GM21390 (cell line): ENCODE data around the gene TTN.

Source experiments
- ATAC-seq: cut with Tn5 transposase; IDR thresholded peaks from one replicate; pipeline ENCODE4 v1.9.1; 2021; ENCODE audit not compliant: unreplicated experiment

Gene TTN

GRCh38 chr2:178807227-178808008 is at the start of gene TTN:
Gene TTN, minus strand, starts transcription at chr2:178807423. Its CDS starts 2,781 bp downstream, at chr2:178804642.
- no peak for ATAC-seq

GRCh38 chr2:178855151-178855550 is 47.9 kb upstream of the TTN start:
- ATAC-seq, result no peak

- ATAC-seq, result no peak
Observed at GRCh38 chr2:178848335-178848734, 41.1 kb upstream of the TTN start.

DNA sequence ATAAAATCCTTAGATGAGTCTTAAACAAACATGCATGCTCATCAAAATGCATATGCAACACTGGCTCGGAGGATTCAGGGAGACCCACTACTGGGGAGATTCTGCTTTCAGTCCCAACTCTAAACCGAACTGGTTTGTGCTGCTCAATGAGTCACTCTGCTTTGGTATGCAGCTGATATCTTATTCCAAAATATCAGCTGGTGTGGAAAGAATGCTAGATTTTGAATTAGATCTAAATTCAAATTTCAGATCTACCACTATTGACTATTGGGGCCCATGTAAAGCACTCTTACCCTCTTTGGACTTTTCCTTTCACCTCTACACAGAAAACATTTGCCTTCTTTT is 39.2 kb upstream of the TTN start:
- no peak for ATAC-seq

- no peak for ATAC-seq
Observed at GRCh38 chr2:178845566-178846457, 38.6 kb upstream of the TTN start.

GRCh38 chr2:178844701-178845100 is 37.5 kb upstream of the TTN start:
- ATAC-seq, result no peak

DNA sequence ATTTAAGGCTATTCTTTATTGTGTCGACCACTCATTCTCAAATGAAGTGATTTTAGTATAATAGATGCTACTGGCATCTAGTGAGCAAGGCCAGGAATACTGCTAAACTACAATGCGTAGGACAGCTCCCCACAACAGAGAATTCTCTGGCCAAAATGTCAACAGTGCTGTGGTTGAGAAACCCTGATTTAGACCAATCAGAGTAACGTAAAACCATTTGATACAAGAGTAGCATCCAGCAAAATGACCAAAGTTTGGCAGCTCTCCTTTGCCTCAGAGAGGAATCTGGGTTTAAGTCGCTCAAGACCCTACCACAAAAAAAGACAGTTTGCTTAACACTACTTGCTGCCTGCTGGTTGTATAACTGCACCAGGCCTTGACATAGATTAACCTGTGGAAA is 37.0 kb upstream of the TTN start:
- ATAC-seq, result no peak

GRCh38 chr2:178843697-178844096 is 36.5 kb upstream of the TTN start:
- no peak for ATAC-seq

- ATAC-seq, result no peak
Observed at GRCh38 chr2:178836807-178837206, 29.6 kb upstream of the TTN start.

DNA sequence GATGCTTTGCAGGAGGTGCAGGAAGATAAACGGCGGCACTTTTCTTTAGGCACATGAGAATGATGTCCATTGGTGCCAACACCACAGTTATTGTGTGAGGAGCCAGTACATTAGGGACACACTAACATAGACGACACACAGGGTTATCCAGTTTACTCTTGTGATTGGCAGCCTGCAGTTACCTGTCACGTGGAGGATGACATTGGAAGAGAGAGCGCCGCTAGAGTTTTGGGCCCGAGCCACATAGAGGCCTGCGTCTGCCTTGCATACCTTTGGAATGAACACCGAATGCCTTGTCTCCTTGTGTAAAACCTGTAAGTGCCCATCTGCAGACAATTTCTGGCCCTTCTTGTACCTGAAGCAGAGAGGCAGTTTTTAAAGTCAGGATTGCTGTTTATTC is 26.9 kb upstream of the TTN start:
- ATAC-seq, result no peak

GRCh38 chr2:178833382-178833781 is 26.2 kb upstream of the TTN start:
- no peak for ATAC-seq

GRCh38 chr2:178830451-178830850 is 23.2 kb upstream of the TTN start:
- ATAC-seq, result no peak

DNA sequence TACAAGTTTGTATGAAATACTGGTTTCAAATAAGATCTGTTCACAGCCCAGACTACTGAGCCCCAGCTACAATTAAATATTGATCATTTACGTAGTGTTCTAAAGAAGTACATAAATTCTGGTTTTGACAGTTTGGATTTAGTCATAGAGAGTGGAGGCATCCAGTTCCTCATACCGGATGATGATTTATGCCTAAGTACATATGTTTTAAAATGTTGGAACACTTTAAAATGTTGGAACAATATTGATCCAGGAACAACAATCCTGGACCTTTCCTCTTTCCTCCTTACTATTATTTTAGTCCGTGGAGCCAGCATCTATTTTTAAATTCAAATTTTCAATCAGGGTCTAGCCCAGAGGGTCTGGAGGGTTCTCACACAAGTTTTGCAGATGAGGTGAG is 22.8 kb upstream of the TTN start:
- ATAC-seq, result no peak

GRCh38 chr2:178829299-178829960 is 22.2 kb upstream of the TTN start:
- no peak for ATAC-seq

- no peak for ATAC-seq
Observed at GRCh38 chr2:178828486-178828881, 21.3 kb upstream of the TTN start.

- no peak for ATAC-seq
Observed at GRCh38 chr2:178827739-178828485, 20.7 kb upstream of the TTN start.

DNA sequence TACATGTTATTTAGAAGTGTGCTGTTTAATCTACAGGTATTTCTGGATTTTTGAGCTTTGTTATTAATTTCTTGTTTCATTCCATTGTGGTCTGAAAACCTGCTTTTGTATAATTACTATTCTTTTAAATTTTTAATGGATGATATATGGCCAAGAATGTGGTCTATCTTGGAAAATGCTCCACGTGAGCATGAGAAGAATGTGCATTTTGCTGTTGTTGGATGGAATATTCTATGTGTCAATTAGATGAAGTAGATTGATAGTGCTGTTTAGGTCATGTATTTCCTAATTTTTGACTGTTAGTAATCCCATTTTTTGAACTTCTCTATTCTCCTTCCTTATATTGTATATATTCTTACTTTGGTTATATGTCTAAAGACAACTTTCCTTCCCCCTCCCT is 19.9 kb upstream of the TTN start:
- ATAC-seq, result no peak

- ATAC-seq, result no peak
Observed at GRCh38 chr2:178825183-178825582, 18.0 kb upstream of the TTN start.

DNA sequence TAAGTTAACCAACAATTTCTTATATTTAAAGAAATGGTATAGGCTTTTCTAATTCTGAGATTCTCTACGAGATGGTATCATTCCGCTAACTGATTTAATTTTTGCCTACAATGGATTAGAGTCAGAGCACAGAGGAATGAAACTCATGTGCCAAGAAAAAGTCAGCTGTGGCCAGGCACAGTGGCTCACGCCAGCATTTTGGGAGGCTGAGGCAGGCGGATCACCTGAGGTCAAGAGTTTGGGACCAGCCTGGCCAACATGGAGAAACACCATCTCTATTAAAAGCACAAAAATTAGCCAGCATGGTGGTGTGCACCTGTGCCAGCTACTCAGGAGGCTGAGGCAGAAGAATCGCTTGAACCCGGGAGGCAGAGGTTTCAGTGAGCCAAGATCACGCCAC is 17.0 kb upstream of the TTN start:
- no peak for ATAC-seq

GRCh38 chr2:178819992-178820391 is 12.8 kb upstream of the TTN start:
- peak; percentile 58 for ATAC-seq
